OCI-LY1 (cell line): ENCODE results near the gene PPP1R1B.
A peak's percentile ranks its signal among the peaks of the same experiment; 100 is the strongest.

ENCODE experiments used
- EZH2 ChIP-seq: fragments of 200-600 bp; sonication (generic), shearing (Covaris generic); IDR thresholded peaks from 2 replicates; pipeline ENCODE4 v1.8.0; 2017; ENCODE audit warnings: borderline replicate concordance, mixed run types, mild to moderate bottlenecking, antibody characterized with exemption, low read length, moderate library complexity, mixed read lengths
- TF ChIP-seq, protein P1 (sequence below): fragments of 200-600 bp; sonication (generic), shearing (Covaris generic); IDR thresholded peaks from 2 replicates; pipeline ENCODE4 v1.5.1; 2017; ENCODE audit warnings: mild to moderate bottlenecking, antibody characterized with exemption, low read length, moderate library complexity, mixed read lengths

DNA sequence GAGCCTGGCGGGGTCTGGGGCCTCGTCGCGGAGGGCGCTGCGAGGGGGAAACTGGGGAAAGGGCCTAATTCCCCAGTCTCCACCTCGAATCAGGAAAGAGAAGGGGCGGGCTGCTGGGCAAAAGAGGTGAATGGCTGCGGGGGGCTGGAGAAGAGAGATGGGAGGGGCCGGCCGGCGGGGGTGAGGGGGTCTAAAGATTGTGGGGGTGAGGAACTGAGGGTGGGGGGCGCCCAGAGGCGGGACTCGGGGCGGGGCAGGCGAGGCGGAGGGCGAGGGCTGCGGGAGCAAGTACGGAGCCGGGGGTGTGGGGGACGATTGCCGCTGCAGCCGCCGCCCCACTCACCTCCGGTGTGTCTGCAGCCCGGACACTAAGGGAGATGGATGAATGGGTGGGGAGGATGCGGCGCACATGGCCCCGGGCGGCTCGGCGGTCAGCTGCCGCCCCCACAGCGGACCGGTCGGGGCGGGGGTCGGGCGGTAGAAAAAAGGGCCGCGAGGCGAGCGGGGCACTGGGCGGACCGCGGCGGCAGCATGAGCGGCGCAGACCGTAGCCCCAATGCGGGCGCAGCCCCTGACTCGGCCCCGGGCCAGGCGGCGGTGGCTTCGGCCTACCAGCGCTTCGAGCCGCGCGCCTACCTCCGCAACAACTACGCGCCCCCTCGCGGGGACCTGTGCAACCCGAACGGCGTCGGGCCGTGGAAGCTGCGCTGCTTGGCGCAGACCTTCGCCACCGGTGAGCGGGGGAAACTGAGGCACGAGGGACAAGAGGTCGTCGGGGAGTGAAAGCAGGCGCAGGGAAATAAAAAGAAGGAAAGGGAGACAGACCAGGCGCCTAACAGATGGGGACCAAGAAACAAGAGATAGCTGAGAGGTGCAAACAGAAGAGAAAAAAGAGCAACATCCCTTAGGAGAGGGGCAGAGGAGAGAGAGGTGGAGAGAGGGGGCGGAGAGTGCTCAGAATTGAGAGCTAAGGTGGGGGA lies 41.5 kb downstream of the PPP1R1B start, which contains the start of gene PNMT:
- TF ChIP-seq, protein P1, sequence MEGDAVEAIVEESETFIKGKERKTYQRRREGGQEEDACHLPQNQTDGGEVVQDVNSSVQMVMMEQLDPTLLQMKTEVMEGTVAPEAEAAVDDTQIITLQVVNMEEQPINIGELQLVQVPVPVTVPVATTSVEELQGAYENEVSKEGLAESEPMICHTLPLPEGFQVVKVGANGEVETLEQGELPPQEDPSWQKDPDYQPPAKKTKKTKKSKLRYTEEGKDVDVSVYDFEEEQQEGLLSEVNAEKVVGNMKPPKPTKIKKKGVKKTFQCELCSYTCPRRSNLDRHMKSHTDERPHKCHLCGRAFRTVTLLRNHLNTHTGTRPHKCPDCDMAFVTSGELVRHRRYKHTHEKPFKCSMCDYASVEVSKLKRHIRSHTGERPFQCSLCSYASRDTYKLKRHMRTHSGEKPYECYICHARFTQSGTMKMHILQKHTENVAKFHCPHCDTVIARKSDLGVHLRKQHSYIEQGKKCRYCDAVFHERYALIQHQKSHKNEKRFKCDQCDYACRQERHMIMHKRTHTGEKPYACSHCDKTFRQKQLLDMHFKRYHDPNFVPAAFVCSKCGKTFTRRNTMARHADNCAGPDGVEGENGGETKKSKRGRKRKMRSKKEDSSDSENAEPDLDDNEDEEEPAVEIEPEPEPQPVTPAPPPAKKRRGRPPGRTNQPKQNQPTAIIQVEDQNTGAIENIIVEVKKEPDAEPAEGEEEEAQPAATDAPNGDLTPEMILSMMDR = peak; percentile 79
- TF ChIP-seq EZH2 = no peak
